HEK293T (cell line): ENCODE results near the gene OR4K2.
"Not testable (repeated sequence)": the region's sequence is repeated elsewhere in the genome, so short reads cannot be mapped to it uniquely, and the experiment has no call there.

ENCODE experiments used
- ARNT ChIP-seq: fragments of 450-650 bp; IDR thresholded peaks from 2 replicates; pipeline ENCODE4 v1.6.1; 2017; ENCODE audit warnings: mild to moderate bottlenecking
- BHLHE40 ChIP-seq: fragments of 450-650 bp; IDR thresholded peaks from 2 replicates; pipeline ENCODE4 v1.6.1; 2016; ENCODE audit warnings: mild to moderate bottlenecking, moderate library complexity, borderline replicate concordance
- ELF4 ChIP-seq: fragments of 450-650 bp; IDR thresholded peaks from 2 replicates; pipeline ENCODE4 v1.6.1; 2017; ENCODE audit warnings: antibody characterized with exemption
- FOXA1 ChIP-seq: fragments of 450-650 bp; IDR thresholded peaks from 2 replicates; pipeline ENCODE4 v1.6.1; 2016; ENCODE audit warnings: mild to moderate bottlenecking
- HDGF ChIP-seq: fragments of 450-650 bp; IDR thresholded peaks from 2 replicates; pipeline ENCODE4 v1.6.1; 2017; ENCODE audit warnings: antibody characterized with exemption, borderline replicate concordance
- LEF1 ChIP-seq: fragments of 450-650 bp; IDR thresholded peaks from 2 replicates; pipeline ENCODE4 v1.6.1; 2017; ENCODE audit warnings: mild to moderate bottlenecking, borderline replicate concordance
- PKNOX1 ChIP-seq: fragments of 450-650 bp; IDR thresholded peaks from 2 replicates; pipeline ENCODE4 v1.6.1; 2016
- SUZ12 ChIP-seq: fragments of 450-650 bp; IDR thresholded peaks from 2 replicates; pipeline ENCODE4 v1.6.1; 2016; ENCODE audit warnings: mild to moderate bottlenecking
- TARDBP ChIP-seq: fragments of 450-650 bp; IDR thresholded peaks from 2 replicates; pipeline ENCODE4 v1.6.1; 2016
- ZNF384 ChIP-seq: fragments of 450-650 bp; IDR thresholded peaks from 2 replicates; pipeline ENCODE4 v1.6.1; 2016

GRCh38 chr14:19827626-19828244, 47.2 kb upstream of the OR4K2 start:
- TF ChIP-seq ZNF384, ARNT, SUZ12, BHLHE40, ELF4, HDGF, TARDBP, LEF1, PKNOX1, FOXA1: not testable (repeated sequence)
